IPS-NIHi7 (cell line): ENCODE data around the gene GADD45G.

ENCODE experiments used
- DNase-seq: peaks from one replicate; pipeline ENCODE4 v3.0.0; 2012; ENCODE audit warnings: mixed read lengths; ENCODE audit errors: extremely low spot score

Gene GADD45G

DNA sequence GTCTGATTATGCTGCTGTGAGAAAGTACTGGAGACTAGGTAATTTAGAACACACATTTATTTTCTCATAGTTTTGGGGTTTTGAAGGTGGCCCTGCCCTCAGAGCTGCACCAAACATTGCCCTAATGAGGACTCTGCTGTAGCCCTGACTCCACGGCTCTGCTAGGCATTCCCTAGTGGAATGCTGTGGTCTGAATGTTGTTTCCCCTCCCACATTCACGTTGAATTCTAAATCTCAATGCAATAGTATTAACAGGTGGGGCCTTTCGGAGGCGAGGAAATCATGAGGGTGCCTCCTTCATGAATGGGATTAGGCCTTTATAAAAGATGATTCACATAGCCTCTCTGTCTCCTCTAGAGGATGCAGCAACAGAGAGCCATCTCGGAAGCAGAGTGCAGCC is 25.7 kb downstream of the GADD45G start:
- DNase-seq = no peak

DNA sequence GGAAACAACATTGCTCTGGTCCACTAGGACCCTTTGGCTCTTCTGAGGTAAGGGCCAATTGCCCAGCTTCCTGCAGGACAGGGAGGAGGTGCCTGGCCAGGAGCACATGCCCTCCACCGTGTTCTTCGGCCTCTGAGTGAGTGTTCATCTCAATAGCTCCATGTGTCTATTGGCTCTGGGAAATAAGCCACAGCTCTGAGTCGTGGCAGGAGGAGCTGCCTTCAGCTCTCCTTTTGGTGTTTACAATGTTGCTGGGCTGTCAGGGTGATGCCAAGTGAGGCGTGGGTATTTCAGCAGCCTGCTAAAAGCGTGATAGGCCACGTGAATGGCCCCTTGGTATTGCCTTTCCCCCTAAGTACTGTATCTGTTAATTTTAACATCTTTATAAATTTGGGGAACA is 26.6 kb downstream of the GADD45G start:
- no peak for DNase-seq

GRCh38 chr9:89632192-89632733 is 27.5 kb downstream of the GADD45G start:
- DNase-seq = no peak

DNA sequence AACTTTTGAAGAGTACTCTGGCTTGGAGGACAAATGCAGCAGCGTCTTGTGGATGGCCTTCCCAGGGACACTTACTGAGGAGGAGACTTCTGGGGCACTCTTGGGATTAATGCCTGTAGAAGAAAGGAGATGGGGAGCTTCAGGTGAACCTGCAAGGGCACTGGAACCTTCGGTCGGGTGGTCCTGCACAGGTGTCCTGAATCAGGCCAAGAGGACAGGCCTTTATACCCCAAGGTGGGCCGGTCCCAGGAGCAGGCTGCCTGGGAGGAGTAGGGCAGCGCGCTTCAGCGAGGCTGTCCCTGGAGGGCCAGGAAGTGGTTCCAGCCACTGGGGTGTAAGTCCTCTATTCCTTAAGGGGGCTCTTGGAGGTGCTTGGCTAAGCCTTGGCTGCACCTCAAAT is 27.9 kb downstream of the GADD45G start:
- DNase-seq = no peak

- DNase-seq = no peak
These were observed 28.6 kb downstream of the GADD45G start for GRCh38 chr9:89633404-89633803.

DNA sequence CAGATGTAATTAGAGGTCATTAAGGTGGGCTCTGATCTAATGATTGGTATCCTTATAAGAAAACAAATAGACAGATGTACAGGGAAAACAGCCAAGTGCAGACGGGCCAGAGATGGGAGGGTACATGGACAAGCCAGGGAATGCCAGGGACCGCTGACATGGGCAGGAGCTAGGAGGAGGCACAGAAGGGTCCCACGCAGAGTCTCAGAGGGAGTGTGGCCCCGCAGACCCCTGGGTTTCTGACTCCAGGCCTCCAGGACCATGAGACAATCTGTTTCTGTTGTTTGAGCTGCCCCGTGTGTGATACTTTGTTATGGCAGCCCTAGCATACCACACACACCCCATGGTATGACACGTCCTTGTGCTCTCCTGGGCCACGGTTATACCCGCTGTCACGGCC is 29.1 kb downstream of the GADD45G start:
- DNase-seq = no peak

GRCh38 chr9:89634995-89635742 is 30.4 kb downstream of the GADD45G start:
- DNase-seq = no peak

DNA sequence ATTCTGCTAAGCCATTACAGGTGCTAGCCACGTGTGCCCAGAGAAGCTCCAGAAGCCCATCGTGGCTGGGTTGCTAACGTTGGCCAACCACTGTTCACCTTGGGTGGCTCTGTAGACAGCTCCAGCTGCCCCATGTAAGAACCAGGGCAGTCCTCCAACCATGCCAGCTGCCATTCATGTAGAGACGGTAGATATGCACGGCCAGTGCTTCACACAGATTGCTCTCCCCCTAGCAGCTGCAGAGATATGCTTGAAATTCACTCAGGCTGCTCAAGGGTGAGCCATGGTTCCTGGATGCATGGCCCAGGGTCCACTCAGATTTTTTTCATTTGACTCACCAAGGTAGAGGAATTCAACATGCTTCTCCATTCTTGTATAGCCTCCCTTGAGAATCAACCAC is 31.0 kb downstream of the GADD45G start:
- no peak for DNase-seq

DNA sequence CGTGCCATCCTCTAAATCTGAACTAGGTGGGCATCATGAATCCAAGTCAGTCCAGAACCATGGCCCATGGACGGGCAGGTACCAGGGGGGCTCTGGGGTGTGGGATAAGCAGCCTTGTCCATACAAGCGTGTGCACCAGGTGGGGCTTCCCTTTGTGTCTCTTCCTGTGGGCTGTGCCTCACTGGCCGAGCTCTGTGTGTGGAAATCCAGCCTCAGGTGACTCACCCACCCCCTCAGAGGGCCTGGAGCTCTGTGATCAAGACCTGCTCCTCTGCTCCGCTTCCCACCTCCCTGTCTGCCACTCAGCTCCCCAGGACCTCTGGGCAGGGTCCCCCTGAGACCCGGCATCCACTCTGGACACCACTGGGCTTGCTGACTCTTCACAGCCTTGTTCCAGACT is 33.0 kb downstream of the GADD45G start:
- DNase-seq = no peak

GRCh38 chr9:89638359-89638758 is 33.5 kb downstream of the GADD45G start:
- DNase-seq = no peak

DNA sequence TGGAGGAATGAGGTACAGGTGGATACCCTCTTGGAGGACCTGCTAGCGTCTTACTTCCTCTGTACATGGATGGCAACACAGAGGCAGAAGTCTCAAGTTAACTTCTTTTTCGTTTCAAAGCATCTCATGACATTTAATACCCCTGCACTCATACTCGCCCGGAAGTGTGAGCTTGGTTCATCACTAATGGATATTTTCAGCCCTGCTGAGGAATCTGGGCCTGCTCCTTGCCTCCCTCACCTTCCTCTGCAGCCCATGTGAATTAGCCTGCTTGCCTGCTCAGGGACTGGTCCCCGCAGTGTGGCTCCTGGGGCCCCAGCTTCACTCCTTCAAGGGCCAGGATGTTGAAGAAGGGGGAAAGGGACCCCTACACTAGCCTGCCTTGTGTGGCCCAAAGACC is 34.1 kb downstream of the GADD45G start:
- no peak for DNase-seq

DNA sequence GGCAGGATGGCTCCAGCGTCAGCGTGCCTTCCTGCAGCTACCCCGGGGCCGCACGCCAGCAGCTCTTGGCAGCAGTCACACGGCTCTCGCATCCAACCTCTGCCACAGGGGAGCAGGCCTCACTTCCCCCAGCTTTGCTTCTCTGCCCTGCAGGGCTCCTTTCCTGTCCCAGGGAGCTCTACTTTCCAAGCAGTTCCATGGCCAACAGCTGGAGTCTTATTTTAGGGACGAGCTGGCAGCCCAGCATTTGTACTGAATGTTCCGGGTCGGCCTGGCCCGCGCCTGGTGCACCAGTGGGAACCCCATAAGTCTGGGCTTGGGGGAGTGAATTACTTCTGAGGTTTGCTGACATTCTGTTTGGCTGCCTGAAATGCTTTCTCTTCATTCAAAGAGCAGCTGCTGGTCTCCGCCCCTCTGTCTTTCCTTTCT is 34.6 kb downstream of the GADD45G start:
- DNase-seq = no peak

- no peak for DNase-seq
These were observed 35.1 kb downstream of the GADD45G start for GRCh38 chr9:89639961-89640360.

DNA sequence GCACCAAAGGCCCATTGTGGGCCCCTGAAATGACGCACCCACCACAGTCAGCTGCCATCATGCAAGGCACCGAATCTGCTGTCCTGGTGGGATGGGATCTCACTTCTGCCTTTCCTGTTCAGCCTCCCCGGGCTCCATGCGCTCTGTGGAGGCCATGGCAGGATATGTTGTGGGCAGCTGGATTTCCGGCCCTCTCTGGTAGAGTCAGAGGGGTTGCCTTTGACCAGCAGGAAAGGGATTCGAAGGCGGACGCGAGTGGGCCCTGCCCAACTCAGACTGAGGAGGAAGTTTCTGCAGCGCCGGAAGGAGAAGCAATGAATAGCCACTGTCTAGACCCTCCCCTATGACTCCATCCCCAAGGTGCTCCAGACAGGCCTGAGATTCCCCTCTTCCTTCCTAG is 35.5 kb downstream of the GADD45G start:
- DNase-seq = no peak

DNA sequence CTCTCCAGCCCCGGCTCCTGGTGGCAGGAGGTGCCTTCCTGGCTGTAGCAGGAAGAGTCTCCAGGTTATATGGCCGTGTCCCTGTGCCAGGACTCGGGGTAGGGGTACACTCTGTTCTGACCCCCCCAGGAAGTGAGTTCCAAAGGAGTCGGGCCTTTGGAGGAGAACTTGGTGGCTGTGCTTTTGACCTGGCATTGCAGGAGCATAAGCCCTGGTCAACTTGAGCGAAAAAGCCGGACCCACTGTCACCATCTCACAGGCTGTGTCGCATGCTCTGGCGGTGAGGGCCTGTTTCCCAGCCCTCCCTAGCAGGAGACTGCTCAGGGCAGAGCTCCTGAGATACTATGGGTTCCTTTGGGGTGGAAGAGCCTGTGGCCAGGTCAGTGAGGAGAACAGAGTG is 36.0 kb downstream of the GADD45G start:
- no peak for DNase-seq

DNA sequence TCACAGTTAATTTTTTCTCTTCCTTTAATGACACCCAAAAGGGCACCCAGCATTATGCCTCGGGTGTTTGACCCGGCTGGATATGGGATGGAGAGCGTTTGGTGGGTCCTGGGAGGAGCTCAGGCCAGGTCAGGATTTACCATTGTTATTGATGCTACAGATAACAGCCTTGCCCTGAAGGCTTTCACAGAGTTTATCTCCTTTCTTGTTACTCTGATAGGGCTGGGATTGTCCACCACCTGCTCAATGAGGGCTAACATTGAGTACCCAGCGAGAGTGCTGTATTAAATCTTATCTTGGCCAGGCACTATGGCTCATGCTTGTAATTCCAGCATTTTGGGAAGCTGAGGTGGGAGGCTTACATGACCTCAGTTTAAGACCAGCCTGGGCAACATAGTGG is 37.2 kb downstream of the GADD45G start:
- DNase-seq = no peak

- DNase-seq = no peak
These were observed 38.0 kb downstream of the GADD45G start for GRCh38 chr9:89642789-89643188.

- DNase-seq = no peak
These were observed 41.6 kb downstream of the GADD45G start for GRCh38 chr9:89646189-89646939.

DNA sequence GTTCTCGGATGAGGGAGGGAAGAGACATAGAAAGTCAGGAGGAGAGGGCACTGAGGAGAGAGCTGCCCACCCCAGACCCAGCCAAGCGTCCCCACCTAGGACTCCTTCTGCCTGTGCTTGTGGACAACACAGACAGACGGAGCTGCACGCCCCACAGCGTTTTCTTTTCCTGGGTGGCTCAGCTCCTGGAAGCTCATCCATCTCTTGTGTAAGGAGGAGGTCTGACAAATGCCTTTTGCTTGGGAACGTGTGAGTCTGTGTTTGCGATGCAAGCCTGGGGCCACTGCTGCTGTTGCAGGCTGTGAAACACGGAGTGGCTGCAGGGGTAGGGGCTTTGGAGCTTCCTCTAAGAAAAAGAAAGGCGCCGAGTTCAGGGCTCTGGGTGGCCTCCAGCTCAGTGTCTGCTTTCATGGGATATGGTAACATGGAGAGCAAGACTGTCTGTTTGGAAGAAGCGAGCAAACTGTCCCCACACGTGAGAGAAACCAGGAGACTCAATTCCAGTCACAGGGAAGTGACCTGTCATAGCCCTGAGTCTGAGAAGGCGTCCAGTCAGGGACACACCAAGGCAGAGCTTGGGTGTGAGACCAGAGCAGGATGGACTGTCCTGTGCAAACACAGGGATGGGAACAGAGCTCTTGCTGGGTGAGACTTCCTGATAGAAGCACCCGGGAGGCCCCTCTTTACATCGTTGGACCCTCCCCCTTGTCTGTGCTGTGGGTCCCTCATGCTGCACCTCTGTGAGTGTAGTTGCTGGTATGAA is 42.7 kb downstream of the GADD45G start:
- no peak for DNase-seq

DNA sequence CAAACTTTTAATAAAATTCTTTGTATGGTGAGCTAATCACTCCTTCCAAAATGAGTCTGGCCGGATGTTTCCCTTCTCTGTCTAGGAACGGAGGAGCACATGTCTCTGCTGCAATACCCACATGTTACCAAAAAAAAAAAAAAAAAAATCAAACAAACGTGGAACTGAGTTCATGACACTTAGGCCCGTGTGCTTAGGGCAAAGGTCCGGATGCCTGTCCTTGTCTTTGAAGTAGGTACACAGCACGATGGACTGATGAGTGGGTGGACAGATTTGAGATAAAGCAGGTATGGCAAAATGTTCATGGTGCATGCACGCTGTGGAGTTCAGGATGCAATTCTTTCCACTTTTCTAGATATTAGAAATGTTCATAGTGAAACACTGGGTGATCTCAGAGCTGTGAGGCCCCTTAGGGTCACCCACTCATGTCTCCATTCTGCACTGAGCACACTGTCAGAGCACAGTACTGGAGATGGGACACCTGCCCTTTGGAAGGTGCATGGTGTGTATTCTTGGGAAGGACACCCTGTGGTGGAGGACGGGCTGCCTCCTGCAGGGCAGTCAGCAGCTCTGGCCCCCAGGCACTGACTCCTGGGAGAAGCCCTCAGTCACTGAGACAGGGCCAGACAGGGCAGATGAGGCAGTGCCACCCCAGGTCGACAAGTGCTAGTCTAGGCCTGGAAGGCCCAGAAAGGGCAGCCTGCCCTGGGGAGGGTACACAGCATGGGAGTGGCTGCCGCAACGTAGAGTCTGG is 43.6 kb downstream of the GADD45G start:
- no peak for DNase-seq

DNA sequence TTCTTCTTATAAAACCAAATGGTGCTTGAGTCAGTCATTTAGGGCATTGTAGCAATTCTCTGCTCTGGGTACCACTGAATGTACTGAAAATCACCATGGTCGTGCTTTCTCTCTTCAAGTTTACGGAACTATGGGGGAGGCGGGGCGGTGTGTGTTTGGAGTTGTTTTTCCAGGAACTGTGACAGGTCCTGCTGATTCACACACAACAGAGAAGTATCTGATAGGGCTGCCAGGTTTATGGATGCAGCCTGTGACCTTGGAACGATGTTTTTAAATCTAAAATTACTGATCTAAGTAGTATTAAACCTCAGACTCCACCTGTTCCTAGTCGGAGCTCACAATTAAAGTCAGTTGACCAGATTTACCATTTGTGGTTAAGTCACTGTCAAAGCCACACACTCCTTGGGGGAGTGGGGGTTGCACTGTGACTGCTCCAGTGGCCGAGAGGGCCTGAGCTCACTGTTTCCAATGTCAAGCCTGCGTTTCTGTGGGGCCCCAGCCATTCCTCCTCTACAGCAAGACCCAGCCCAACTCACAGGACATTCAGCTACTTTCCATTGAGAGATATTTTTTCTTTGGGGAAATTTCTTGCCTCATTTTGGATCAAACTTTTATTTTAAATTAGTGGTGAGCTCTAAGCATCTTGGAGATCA is 44.4 kb downstream of the GADD45G start:
- DNase-seq = no peak
